ENCODE results near the gene ACP7. TPM values are rescaled to one million over a fixed set of nuclear protein-coding genes. Genes with fewer than 3 reads are reported as not detected.

The ACP7 gene, protein sequence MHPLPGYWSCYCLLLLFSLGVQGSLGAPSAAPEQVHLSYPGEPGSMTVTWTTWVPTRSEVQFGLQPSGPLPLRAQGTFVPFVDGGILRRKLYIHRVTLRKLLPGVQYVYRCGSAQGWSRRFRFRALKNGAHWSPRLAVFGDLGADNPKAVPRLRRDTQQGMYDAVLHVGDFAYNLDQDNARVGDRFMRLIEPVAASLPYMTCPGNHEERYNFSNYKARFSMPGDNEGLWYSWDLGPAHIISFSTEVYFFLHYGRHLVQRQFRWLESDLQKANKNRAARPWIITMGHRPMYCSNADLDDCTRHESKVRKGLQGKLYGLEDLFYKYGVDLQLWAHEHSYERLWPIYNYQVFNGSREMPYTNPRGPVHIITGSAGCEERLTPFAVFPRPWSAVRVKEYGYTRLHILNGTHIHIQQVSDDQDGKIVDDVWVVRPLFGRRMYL
- total RNA-seq (2022) (not detected in 2 replicates), Bru-seq, nascent RNA (not detected), BruChase-seq, experiment 1, labeled RNA remaining after a 6-hour chase (percentile 4 among the genes with signal in this experiment), BruChase-seq, experiment 2, labeled RNA remaining after a 2-hour chase (not detected)
- long read RNA-seq = 0 reads

DNA sequence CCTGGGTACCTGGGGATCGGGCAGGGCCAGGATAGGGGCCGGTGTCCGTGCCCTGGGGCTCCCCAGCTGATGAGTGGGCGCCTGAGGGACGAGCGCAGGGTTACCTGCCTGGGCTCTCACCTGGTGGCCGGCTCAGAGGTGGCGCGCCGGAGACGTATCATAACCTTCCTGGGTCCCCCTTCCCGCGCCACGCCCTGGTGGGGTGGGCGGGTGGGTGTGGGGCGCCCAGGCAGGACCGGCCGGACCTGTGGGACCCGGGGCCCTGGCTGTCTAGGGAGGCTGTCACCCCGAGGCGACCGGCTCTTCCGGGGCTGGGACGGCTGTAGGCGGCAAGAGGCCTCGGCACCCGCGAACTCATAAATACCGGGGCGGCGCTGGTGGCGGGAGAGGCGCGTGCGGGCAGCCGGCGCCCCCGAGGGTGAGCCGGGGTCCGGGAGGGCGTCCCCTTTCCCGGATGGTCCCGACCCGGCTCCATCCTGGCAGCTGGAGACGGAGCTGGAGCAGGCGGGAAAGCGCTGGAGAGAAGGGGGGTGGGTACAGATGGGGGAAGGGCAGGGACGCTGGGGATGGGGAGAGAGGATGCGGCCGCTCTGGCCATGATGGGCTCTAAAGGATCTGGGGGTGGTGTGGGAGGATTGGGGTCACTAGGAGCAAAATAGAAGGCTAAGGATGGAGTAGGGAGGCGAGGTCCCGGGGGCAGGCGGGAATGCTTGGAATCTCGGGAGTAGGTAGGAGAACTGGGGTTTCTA, at the start of gene ACP7:
Gene ACP7 (plus strand): TSS at position 386 of the 749 bp plus-strand sequence. CDS start 902 bp downstream, outside the sequence.
- Mint-ChIP-seq H3K27me3 (ENCODE audit: insufficient read depth, unreplicated experiment) (peaks cover 20% of the 10 kb centered on the region), H3K4me1 (ENCODE audit: insufficient read depth, unreplicated experiment) (peaks cover 8% of the 10 kb centered on the region), H3K4me3 (ENCODE audit: unreplicated experiment) (peak within 1 kb of the TSS; percentile 25), H3K27ac (ENCODE audit: low read depth, unreplicated experiment) (no peak within 1 kb of the TSS), H3K36me3 (ENCODE audit: insufficient read depth, unreplicated experiment) (no peaks in the 10 kb centered on the region), H3K9me3 (ENCODE audit: unreplicated experiment) (no peaks in the 10 kb centered on the region)
- intact Hi-C loops (cut with micrococcal nuclease) = no loop called here
- TF ChIP-seq, protein P1, sequence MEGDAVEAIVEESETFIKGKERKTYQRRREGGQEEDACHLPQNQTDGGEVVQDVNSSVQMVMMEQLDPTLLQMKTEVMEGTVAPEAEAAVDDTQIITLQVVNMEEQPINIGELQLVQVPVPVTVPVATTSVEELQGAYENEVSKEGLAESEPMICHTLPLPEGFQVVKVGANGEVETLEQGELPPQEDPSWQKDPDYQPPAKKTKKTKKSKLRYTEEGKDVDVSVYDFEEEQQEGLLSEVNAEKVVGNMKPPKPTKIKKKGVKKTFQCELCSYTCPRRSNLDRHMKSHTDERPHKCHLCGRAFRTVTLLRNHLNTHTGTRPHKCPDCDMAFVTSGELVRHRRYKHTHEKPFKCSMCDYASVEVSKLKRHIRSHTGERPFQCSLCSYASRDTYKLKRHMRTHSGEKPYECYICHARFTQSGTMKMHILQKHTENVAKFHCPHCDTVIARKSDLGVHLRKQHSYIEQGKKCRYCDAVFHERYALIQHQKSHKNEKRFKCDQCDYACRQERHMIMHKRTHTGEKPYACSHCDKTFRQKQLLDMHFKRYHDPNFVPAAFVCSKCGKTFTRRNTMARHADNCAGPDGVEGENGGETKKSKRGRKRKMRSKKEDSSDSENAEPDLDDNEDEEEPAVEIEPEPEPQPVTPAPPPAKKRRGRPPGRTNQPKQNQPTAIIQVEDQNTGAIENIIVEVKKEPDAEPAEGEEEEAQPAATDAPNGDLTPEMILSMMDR (IDR thresholded peaks at IDR 0.05; ENCODE audit: unreplicated experiment) = no peak
- no TSS peak for BruUV-seq (replicated peaks)
- CTCF ChIA-PET = interaction anchor here (0.6 kb wide), 1 partner anchor 146 kb away, joined by 3 read pairs; no protein-coding TSS in a partner anchor
- DNase-seq (ENCODE audit: unreplicated experiment) = no peak
- POLR2A ChIA-PET = interaction anchor here (1.5 kb wide), 1 partner anchor 28 kb away, joined by 4 read pairs; no protein-coding TSS in a partner anchor

DNA sequence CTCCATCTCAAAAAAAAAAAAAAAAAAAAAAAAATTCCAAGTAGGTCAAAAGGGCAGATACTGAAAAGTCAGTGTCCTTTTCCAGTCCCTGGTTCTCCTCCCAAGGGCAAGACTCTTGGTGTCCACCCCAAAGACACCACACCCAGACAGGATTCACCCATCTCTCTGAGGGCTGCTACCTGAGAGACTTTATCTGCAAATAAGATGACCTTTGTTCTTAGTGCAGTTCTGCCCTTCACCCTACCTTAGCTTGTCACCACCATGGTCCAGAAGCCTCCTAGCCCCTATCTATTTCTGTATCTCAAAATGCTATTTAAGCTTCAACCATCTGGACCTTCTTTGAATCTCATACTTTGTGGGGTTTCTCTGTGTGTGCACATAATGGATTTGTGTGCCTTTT, 47.6 kb upstream of the ACP7 start:
- CTCF ChIA-PET = interaction anchor here (0.6 to 2.3 kb wide), 2 partner anchors 15 to 74 kb away, joined by 3 to 11 read pairs; no protein-coding TSS in a partner anchor
- POLR2A ChIA-PET = no interaction called here

DNA sequence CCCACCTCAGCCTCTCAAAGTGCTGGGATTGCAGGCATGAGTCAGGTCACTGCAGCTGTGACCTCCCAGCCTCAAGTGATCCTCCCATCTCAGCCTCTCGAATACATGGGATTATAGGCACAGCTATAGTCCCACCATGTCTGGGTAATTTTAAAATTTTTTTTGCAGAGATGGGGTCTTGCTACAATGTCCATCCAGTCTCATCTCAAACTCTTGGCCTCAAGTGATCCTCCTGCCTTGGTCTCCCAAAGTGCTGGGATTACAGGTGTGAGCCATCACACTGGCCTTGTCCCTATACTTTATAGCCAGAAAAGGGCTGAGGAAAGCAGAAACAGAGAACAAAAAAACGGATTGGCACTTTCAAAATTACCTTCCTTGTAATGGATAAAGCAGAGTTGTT, 47.0 kb upstream of the ACP7 start:
- DNase-seq (ENCODE audit: unreplicated experiment) = no peak
- no TSS peak for BruUV-seq (replicated peaks)
- no peaks in the 10 kb centered on the region for H3K4me1 Mint-ChIP-seq (ENCODE audit: insufficient read depth, unreplicated experiment)
- CTCF ChIA-PET = interaction anchor here (0.6 to 2.3 kb wide), 2 partner anchors 15 to 75 kb away, joined by 3 to 11 read pairs; no protein-coding TSS in a partner anchor
- no peaks in the 10 kb centered on the region for H3K9me3 Mint-ChIP-seq (ENCODE audit: unreplicated experiment)
- intact Hi-C loops (cut with micrococcal nuclease) = no loop called here
- no peak overlapping the region for H3K27ac Mint-ChIP-seq (ENCODE audit: low read depth, unreplicated experiment)
- no peaks in the 10 kb centered on the region for H3K27me3 Mint-ChIP-seq (ENCODE audit: insufficient read depth, unreplicated experiment)
- TF ChIP-seq, protein P1 (IDR thresholded peaks at IDR 0.05; ENCODE audit: unreplicated experiment) = no peak
- POLR2A ChIA-PET = no interaction called here
- no peak overlapping the region for H3K4me3 Mint-ChIP-seq (ENCODE audit: unreplicated experiment)
- H3K36me3 Mint-ChIP-seq (ENCODE audit: insufficient read depth, unreplicated experiment) = no peaks in the 10 kb centered on the region

More for the DNA sequence above, 47.6 kb upstream of the ACP7 start:
- Mint-ChIP-seq H3K9me3 (ENCODE audit: unreplicated experiment) (no peaks in the 10 kb centered on the region), H3K27ac (ENCODE audit: low read depth, unreplicated experiment) (no peak overlapping the region), H3K4me1 (ENCODE audit: insufficient read depth, unreplicated experiment) (no peaks in the 10 kb centered on the region), H3K36me3 (ENCODE audit: insufficient read depth, unreplicated experiment) (no peaks in the 10 kb centered on the region), H3K4me3 (ENCODE audit: unreplicated experiment) (no peak overlapping the region), H3K27me3 (ENCODE audit: insufficient read depth, unreplicated experiment) (no peaks in the 10 kb centered on the region)
- TF ChIP-seq, protein P1 (IDR thresholded peaks at IDR 0.05; ENCODE audit: unreplicated experiment) = no peak
- intact Hi-C loops (cut with micrococcal nuclease) = no loop called here
- no TSS peak for BruUV-seq (replicated peaks)
- no peak for DNase-seq (ENCODE audit: unreplicated experiment)
